Activated CD4-positive, CD25-positive, alpha-beta regulatory T cell treated with anti-CD3 and anti-CD28 coated beads, Interleukin-2, amount 50 U/mL, for 24 hours (primary cell): ENCODE results near the gene MBNL2.
A peak's percentile ranks its signal among the peaks of the same experiment; 100 is the strongest.
"Not testable (repeated sequence)": the region's sequence is repeated elsewhere in the genome, so short reads cannot be mapped to it uniquely, and the experiment has no call there.

Experiments used
- ATAC-seq, 2 donors: fragments of 150-1000 bp; cut with Tn5 transposase; one replicate each; pipeline ENCODE4 v1.10.0; 2021; ENCODE audit warnings: mild to moderate bottlenecking in 1 of 2, moderate library complexity in 1 of 2

Gene MBNL2

DNA sequence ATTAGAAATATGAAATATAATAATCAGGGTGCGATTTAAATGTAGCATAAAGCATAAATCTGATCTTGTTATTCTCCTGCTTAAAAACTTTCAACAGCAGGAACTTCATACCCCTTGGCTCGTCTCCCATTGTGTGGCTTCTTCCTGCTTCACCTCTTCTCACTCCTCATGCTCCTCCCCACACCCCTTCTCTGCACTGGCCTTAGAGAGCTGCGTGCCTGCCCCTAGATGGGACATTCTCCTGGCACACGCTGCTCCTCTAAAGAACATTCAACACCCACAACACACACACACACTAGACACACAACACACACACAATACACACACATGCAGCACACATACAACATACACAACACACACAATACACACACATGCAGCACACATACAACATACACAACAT is 107.2 kb downstream of the MBNL2 start:
- no peak for ATAC-seq

DNA sequence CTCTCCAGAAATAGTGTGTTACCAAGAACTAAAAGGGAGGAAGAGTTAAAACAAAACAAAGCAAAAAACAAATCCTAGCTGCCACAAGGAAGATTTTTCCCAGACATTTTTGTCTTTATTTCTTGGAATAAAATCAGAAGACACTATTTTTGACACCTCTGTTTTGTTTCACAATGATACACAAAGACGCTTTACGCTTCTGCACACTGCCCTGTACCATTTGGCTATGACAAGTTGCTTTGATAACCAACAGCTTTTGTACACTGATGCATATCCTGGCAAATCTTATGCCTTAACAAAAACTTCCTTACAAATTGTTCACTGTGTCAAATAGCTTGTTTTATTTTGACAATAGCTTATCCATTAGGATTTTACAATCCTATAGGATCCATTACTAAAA is 108.3 kb downstream of the MBNL2 start:
- no peak for ATAC-seq

DNA sequence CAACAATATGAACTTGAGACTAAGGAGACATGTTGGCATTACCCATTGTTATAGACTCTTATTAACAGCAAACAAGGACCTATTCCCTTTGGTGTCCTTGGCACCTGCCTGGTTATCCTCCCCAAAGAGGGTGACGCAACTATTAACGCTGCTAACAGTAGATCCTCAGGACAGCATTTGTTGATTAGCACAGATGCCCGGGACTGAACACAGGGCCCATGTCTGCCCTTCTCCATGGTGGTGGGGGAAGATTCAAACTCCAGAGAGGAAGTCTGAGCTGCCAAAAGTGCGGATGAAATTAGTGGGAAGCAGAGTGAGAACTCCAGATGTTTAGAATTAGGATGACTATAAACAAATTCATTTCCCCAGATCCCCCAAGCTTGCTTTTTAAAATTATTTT is 110.6 kb downstream of the MBNL2 start:
- ATAC-seq: no peak

DNA sequence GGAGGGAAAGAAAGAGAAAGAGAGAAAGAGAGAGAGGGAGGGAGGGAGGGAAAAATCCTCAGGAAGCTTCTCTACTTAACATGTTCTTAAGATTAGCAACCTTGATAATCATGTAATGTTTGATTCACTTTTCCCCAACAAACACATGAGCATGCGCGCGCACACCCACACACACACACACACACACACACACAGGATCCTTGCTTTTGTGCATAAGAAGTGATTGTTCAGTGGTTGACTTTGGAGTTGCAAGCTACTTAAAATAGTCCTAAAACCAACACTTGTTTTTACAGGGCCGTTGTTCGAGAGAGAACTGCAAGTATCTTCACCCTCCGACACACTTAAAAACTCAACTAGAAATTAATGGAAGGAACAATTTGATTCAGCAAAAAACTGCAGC is 111.8 kb downstream of the MBNL2 start:
- ATAC-seq: no peak

DNA sequence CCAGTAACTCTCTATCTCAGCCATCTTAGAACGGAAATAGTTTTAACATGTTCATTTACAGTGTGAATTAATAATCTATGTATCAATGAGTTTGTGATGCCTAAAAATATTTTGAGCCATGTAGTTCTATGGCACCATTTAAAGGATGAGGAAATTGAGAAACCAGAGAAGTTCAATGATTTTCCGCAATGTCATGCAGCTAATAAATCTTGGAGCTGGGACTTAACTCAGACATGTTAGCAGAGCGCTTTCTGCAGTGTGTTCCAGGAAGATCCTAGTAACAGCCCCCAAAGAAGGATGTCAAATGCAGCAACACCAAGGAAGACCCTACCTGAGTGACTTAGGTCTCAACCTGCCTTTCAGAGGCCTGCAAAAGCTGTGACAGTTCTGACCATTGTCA is 112.6 kb downstream of the MBNL2 start:
- ATAC-seq: no peak

DNA sequence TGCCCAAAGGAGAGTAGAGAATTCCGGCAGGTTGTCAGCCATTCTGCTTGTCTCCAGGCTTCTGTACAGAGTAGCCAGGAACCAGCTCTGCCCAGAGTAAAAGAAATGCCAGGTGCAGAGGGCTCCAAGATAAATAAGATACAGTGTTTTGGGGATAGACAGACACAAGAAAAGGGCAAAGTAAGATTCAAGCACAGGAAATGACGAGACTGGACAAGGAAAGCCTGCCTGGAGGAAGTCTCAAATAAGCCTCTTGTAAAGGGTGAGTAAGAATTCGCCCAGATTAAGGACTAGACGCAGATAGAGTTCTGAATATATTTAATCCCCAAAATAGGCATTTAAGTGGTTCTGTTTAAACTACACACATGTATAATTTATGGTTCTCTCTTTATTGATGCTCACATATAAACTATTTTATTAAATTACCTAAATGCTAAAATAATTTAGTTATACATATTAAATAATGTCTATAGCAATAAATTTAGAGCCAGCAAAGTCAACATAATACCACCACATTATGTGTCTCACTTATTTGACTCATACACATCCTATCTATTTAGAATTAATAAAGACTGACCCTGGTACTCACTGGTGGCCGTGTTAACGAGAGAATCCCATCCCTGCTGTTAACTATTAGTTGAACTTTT is 113.5 kb downstream of the MBNL2 start:
- no peak for ATAC-seq

DNA sequence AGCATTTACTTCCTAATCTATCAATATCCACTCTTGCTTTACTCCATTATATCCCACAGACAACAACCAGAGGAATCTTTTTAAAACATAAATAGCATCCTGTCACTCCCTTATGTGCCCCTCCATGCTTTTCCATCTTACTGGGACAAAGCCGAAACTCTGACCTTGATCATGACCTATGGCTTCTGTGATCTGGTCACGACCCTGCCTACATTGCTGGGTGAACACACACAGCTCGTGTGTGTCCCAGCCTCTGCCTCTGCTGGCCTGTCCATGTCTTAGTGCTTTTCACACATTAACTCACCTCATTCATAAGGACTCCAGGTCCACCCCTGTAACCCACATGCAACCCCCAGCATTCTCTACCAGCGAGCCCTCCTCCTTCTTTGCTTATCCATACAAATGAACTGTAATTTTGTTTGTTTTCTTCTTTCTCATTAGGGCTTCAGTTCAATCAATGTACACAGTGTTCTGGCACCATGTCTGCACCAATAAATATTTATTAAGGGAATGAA is 115.9 kb downstream of the MBNL2 start:
- ATAC-seq: no peak

DNA sequence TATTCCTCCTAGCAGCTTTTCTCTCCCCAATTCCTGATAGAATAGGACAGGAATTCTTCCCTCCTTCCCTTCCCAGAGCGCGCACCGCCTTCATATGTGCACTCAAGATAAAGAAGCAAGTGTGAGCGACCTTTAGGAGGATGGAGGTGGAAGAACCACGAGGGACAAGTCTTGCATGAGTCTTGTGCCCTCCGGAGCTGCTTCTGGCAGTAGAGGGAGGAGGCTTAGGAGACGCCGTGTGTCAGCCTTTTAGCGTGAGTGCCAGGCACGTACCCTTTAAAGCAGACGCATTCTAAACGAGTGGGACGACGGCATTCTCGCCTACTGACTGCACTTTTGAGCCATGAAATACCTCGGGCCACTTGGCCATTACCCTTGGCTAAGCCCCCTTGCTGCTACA is 116.4 kb downstream of the MBNL2 start:
- ATAC-seq: no peak

DNA sequence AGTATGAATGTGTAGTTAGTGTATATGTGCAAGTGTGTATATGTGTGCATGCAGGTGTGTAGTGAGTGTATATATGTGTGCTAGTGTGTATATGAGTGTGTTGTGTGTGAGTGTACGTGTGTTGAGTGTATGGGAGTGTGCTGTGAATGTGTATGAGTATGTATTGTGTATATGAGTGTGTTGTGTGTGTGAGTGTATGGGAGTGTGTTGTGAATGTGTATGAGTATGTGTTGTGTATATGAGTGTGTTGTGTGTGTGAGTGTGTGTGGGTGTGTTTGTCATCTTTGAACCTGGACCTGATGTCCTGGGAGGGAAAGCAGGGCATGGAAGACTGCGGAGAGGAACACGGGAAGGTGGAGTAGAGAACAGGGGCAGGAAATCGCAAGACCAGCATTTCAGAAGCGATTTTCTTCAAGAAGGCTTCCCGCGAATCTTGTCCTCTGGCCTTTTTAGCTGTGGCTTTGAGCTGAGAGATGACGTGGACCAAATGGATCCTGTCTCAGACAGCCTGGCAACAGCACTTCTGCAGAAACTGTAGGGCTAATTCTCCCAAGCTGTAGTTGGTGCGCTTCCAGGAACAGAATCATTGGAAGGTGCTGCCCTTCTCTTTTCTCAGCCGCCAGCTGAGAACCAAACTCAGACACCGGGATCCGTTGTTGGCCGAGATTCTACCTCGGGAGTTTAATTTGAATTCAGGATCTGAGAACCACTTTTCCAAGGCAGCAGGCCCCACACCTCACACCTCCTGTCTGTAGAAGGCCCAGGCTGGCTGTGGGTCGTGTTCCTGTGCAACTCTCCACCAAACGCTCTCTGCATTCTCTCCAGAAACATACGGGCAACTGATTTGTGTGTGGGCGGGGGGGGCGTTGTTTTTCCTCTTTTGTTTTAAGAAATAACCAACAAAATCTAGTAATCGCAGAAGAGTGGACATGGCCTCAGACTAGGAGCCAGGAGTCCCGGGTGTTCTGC is 117.2 kb downstream of the MBNL2 start:
- no peak for ATAC-seq

DNA sequence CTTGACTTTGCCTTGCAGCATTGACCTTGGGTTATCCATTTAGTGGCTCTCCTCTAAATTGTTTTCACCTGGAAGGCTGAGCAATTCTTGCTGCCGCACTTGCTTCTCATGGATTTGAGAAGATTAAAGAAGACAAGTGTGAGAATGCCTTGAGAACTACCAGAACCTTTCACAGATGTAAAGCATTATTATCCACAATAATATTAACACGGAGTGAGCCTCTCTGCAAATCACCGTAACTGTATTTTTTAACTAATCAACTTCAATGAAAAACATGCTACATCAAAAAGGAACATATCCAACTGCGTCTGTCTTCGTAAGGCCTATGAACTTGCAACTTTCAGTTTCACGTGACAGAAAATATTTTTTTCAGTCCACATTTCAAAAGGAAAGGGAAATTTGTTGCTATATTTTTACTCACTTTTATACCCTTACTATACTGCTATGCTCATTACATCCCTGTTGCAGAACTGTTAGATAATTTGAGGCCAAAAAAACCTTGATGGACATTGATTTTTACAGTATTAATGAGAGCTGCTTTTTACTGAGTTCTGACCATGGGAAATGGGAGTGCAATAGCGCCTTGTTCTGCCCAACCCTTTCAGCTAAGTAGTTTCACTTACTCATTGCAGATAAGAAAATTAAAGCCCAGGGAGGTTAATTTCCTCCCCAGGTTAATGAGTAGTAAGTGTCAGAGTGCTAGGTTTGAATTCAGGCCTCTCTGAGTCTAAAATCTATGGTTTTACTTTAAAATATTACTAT is 118.0 kb downstream of the MBNL2 start:
- ATAC-seq: peak in 1 of 2 donors; percentile 34

DNA sequence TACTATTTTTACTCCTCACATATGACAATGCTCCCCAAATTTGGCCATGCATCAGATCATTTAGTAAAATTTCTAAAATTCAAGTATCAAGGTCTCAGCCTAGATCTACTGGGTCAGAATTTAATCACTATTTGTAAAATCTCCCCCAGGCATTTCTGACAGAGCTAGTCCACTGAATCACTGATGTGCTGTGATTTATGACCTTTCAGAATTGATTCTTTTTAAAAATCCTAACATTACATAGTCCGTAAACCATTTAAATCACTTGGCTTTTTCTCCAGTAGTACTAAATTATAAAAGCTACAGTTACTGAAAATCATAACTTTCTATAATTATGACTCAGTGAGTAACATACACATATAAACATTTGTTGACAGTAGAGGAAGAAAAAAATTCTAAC is 119.0 kb downstream of the MBNL2 start:
- ATAC-seq: no peak

DNA sequence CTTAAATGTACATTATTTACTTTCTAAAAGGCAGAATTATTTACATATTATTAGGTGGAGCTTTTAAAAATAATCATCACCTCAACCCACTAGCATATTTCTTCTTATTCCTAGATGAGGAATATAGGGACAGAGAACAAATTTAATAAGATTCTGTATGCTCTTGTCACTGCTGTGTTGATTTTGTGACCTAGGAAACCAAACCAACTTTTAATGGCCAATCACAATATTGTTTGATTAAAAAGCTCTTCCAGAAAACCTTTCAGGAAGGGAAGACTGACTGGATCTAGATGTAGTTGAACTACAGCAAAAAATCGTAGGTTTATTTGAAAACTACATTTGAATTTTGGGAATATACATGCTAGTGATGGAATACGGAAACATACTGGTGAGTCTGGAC is 120.0 kb downstream of the MBNL2 start:
- ATAC-seq: no peak

DNA sequence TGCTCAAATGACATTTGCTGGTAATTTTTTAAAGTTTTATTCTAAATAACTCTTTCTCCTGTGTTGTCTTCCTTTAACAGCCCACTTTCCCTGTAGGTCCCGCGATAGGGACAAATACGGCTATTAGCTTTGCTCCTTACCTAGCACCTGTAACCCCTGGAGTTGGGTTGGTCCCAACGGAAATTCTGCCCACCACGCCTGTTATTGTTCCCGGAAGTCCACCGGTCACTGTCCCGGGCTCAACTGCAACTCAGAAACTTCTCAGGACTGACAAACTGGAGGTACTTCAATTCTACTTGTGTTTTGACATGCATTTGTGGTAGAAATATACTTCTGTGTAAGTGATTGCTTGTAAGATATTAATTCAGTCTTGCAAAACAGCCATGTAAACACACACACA is 120.8 kb downstream of the MBNL2 start:
- no peak for ATAC-seq

DNA sequence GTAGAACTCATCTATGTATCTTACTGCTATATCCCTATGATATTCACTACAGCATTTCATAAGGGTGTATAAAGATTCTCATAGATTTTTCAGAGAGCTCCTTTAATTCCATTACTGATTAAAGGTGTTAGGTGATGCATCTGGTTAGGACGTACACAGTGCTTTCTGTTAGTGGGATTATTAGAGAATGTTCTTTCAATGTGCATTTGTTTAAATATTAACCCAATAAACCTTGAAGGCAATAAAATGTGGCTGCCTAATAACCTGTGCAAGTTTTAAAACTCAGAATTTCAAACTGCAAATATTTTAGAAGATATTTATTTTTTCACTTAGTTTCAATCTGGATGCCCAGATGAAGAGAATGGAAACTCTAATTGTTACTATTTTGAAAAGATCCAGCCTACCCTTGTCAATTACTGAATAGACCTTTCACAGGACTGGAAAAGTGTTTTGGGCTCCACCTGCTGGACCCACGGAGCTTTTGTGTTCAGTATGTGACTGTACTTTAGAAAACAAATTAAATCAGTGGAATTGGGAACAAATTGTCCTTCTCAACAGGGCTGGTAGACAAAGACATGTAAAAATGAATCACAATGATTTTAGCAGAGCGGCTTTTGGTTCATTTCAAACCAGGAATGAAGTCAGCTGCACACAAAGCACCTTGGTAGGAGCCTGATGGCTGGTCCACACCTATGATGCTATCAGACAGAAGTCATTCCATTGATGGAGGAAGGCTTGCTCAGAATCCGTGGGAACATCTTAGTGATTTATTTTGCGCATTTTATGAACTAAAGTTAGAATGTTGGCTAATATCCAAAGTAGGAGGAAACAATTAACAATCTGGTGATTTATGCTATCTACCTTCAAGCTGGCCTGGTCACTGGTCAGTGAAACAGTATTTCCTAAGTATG is 122.4 kb downstream of the MBNL2 start:
- peak in 1 of 2 donors; percentile 60 for ATAC-seq

DNA sequence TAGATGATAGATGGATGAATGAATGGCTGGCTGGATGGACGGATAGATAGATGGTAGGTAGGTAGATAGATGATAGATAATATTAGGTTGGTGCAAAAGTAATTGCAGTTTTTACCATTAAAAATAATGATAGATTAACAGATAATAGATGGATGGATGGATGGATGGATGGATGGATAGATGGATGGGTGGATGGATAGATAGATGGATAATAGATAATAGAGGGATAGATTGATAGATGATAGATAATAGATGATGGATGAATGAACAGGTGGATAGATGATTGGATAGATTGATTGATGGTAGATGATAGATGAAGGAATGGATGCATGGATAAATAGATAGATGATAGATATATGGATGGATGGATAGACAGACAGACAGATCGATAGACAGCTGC is 124.0 kb downstream of the MBNL2 start:
- no peak for ATAC-seq

DNA sequence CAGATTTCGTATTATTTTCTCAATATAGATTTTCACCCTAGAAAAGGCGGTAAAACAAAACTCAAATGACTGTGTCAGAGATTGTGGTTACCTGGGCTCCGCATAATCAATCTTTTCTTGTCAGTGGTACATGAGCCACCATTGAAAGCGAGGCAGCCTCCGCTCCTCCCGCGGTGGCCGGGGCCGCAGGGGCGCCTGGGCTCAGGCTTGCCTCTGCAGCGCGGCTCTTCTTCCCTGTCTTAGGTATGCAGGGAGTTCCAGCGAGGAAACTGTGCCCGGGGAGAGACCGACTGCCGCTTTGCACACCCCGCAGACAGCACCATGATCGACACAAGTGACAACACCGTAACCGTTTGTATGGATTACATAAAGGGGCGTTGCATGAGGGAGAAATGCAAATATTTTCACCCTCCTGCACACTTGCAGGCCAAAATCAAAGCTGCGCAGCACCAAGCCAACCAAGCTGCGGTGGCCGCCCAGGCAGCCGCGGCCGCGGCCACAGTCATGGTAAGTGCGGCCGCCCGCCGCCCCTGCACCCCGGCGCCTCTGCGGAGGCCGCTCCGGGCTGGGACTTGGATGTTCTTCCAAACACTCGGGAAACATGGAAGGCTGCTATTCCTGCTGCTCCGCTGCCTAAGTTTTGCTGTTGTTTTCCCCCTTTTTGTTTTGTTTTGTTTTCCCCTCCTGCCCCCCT is 124.6 kb downstream of the MBNL2 start:
- ATAC-seq: no peak

DNA sequence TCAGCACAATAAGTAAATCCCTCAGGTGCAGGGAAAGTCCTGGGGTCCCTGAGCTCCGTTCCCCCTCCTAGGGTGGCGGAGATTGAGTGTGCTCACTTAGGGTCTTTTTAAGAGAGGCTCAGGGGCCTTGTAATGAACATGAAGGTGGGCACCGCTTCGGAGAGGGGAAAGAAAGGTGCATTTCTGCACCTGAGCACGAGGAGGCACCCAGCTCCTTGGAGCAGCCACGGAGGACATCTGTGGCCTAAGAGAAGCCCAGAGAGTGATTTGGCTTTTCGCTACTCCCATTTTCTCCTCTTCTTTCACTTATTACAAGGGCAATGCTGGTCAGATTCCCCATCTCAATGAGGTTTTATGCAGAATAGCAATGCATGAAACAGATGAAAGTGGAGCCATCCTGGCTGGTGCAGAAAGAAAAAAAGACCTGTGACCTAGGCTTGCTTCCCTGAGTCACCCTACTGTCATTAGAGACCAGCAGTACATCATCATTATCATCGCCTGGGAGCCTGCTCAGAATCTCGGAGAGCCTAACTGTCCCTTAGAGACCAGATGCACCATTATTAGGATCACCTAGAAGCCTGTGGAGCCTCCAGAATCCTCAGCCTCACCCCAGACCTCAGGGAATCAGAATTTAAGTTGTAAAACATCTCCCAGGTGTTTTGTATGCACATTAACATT is 125.3 kb downstream of the MBNL2 start:
- ATAC-seq: no peak

DNA sequence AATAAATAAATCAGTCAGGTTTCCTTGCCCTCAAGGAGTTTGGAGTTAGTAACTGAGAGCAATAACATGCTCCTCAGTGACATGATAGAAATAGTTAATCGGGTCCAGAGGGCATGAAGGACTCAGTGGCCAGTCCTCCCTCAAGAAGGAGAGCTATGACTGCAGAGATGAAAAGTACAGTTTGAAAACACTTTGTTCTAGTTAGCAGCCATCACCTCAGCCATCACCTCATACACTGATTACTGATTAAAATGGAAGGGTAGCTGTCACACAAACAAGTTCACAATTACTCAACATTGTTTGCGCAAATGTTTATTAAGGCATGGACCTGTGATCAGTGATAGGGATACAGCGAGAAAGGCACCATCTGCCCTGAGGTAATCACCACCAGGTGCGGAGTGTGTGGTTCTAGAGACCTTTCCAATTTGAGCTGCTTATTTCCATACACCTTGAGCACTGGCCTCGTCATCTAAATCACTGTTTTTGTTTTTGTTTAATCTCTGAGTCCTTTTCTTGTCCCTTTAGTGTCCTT is 126.5 kb downstream of the MBNL2 start:
- no peak for ATAC-seq

DNA sequence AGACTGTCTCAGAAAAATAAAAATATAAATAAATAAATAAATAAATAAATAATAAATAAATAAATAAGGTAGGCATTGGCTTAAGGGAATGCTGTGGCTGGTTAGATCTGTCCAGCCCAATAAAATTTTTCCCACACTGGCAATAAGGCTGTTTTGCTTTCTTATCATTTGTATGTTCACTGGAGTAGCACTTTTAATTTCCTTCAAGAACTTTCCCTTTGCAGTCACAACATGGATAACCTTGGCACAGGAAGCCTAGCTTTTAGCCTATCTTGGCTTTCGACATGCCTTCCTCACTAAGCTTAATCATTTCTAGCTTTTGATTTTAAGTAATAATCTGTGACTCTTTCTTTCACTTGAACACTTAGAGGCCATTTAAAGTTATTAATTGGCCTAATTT is 129.9 kb downstream of the MBNL2 start:
- not testable (repeated sequence) for ATAC-seq

DNA sequence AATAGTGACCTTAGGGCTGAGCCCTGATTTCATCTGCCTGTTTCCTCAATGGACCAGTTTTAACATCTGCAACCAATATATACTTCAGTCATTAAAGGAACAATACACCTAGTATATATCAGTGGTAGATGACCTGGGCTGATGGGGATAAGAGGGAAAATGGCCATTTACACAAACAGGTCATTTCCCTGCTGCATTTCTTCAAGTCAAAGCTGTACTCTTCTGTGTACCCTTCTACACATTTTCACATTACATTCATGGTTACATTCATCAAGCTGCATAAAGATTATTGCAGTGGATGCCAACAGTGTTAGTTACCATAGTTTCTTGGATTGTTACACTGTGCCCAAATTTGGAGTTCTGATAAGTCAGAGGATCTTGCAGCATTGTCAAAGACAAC is 130.7 kb downstream of the MBNL2 start:
- ATAC-seq: no peak
